Liver (tissue), 9 donors: ENCODE results near the gene TMEM234. TPM values are rescaled to one million over a fixed set of nuclear protein-coding genes. Genes with fewer than 3 reads are reported as not detected.

ENCODE experiments used
- DNase-seq: peaks from one replicate; pipeline ENCODE4 v3.0.0-alpha.2; 2017; ENCODE audit warnings: low spot score
- H3K27ac ChIP-seq, 2 donors: one replicate each; pipeline ENCODE4 v1.7.0; 2013; ENCODE audit warnings: inconsistent platforms in 2 of 2, low read length in 2 of 2, control low read depth in 1 of 2, low read depth in 1 of 2, mild to moderate bottlenecking in 1 of 2
- H3K27me3 ChIP-seq, 4 donors: one replicate each; pipeline versions ENCODE4 v1.6.1 to v1.7.0; 2013; ENCODE audit warnings: low read length in 3 of 4, inconsistent platforms in 1 of 4, mild to moderate bottlenecking in 1 of 4, moderate library complexity in 1 of 4; ENCODE audit not compliant: control insufficient read depth in 4 of 4, insufficient read depth in 4 of 4
- H3K36me3 ChIP-seq, 4 donors: one replicate each; pipeline versions ENCODE4 v1.6.1 to v1.7.0; 2013; ENCODE audit warnings: low read length in 3 of 4, mild to moderate bottlenecking in 3 of 4, low read depth in 1 of 4, moderate library complexity in 1 of 4; ENCODE audit not compliant: control insufficient read depth in 4 of 4, insufficient read depth in 3 of 4
- H3K4me1 ChIP-seq, 4 donors: one replicate each; pipeline versions ENCODE4 v1.6.1 to v1.7.0; 2013; ENCODE audit warnings: low read length in 3 of 4, mild to moderate bottlenecking in 3 of 4, moderate library complexity in 1 of 4; ENCODE audit not compliant: control insufficient read depth in 4 of 4, insufficient read depth in 4 of 4
- H3K4me3 ChIP-seq, 3 donors: one replicate each; pipeline versions ENCODE4 v1.6.1 to v1.7.0; 2013; ENCODE audit warnings: low read length in 3 of 3, control low read depth in 1 of 3, low read depth in 1 of 3, mild to moderate bottlenecking in 1 of 3
- H3K9ac ChIP-seq, 2 donors: one replicate each; pipeline ENCODE4 v1.7.0; 2013; ENCODE audit warnings: low read length in 2 of 2, mild to moderate bottlenecking in 2 of 2, moderate library complexity in 2 of 2, control low read depth in 1 of 2, low read depth in 1 of 2
- H3K9me3 ChIP-seq, 4 donors: one replicate each; pipeline versions ENCODE4 v1.6.1 to v1.7.0; 2013; ENCODE audit warnings: low read length in 3 of 4; ENCODE audit not compliant: control insufficient read depth in 4 of 4
- EGR1 ChIP-seq, 2 donors: IDR thresholded peaks; 2 replicates each; pipeline ENCODE4 v1.6.1; 2016 to 2018; ENCODE audit warnings: antibody characterized with exemption in 2 of 2, low read depth in 2 of 2
- FOXA1 ChIP-seq: IDR thresholded peaks from 2 replicates; pipeline ENCODE4 v1.6.1; 2016; ENCODE audit warnings: antibody characterized with exemption
- FOXA2 ChIP-seq: IDR thresholded peaks from 2 replicates; pipeline ENCODE4 v1.6.1; 2016; ENCODE audit warnings: antibody characterized with exemption
- GABPA ChIP-seq, 2 donors: IDR thresholded peaks in 1 of 2; conservative IDR thresholded peaks in 1 of 2; 2 replicates each; pipeline ENCODE4 v1.6.1; 2016; ENCODE audit warnings: antibody characterized with exemption in 2 of 2, mild to moderate bottlenecking in 1 of 2, moderate library complexity in 1 of 2
- HNF4A ChIP-seq, 2 donors: conservative IDR thresholded peaks; 2 replicates each; pipeline ENCODE4 v1.6.1; 2016; ENCODE audit warnings: antibody characterized with exemption in 2 of 2, mild to moderate bottlenecking in 2 of 2
- HNF4G ChIP-seq: IDR thresholded peaks from 2 replicates; pipeline ENCODE4 v1.6.1; 2016; ENCODE audit warnings: antibody characterized with exemption
- JUND ChIP-seq, 2 donors: IDR thresholded peaks; 2 replicates each; pipeline ENCODE4 v1.6.1; 2016; ENCODE audit warnings: antibody characterized with exemption in 2 of 2
- NR2F2 ChIP-seq: IDR thresholded peaks from 2 replicates; pipeline ENCODE4 v1.6.1; 2016; ENCODE audit warnings: antibody characterized with exemption
- RAD21 ChIP-seq, 2 donors: IDR thresholded peaks; 2 replicates each; pipeline ENCODE4 v1.6.1; 2016; ENCODE audit warnings: antibody characterized with exemption in 2 of 2, mild to moderate bottlenecking in 2 of 2
- RXRA ChIP-seq, 2 donors: IDR thresholded peaks; 2 replicates each; pipeline ENCODE4 v1.6.1; 2017 to 2018; ENCODE audit warnings: antibody characterized with exemption in 2 of 2, mild to moderate bottlenecking in 1 of 2
- SP1 ChIP-seq: IDR thresholded peaks from 2 replicates; pipeline ENCODE4 v1.6.1; 2018; ENCODE audit warnings: antibody characterized with exemption, mild to moderate bottlenecking
- TAF1 ChIP-seq: conservative IDR thresholded peaks from 2 replicates; pipeline ENCODE4 v1.6.1; 2016; ENCODE audit warnings: antibody characterized with exemption, mild to moderate bottlenecking
- YY1 ChIP-seq: IDR thresholded peaks from 2 replicates; pipeline ENCODE4 v1.6.1; 2016; ENCODE audit warnings: antibody characterized with exemption, mild to moderate bottlenecking
- WGBS: extraction: QIAGEN DNeasy Blood & Tissue Kit; methylation state at CpG from one replicate; pipeline ENCODE4 v1.1.7; 2013; 5-methylcytosine and 5-hydroxymethylcytosine counted together
- polyA plus RNA-seq, 2 donors: library from polyadenylated mRNA; stranded (reverse) in 1 of 2; unstranded in 1 of 2; fragments of 200-250 nt in 1 of 2; fragments of >200 nt in 1 of 2; fragmentation: Nextera tagmentation in 1 of 2; extraction: Ambion mirVana in 1 of 2; gene quantifications; one replicate each; pipeline versions ENCODE4 v1.2.1 to v1.2.3, GENCODE V29; 2013 to 2015
- total RNA-seq, 2 donors: library from RNA; depleted of rRNA; stranded (reverse); fragments of >200 nt; gene quantifications; one replicate each; pipeline ENCODE4 v1.2.3, GENCODE V29; 2014
- TF ChIP-seq, protein P1 (sequence below): IDR thresholded peaks from 2 replicates; pipeline ENCODE4 v1.6.1; 2016; ENCODE audit warnings: antibody characterized with exemption
- TF ChIP-seq, protein P2 (sequence below): IDR thresholded peaks from 2 replicates; pipeline ENCODE4 v1.6.1; 2016; ENCODE audit warnings: antibody characterized with exemption
- TF ChIP-seq, protein P3 (sequence below): IDR thresholded peaks from 2 replicates; pipeline ENCODE4 v1.6.1; 2016; ENCODE audit warnings: antibody characterized with exemption, mild to moderate bottlenecking
- TF ChIP-seq, protein P4 (sequence below): fragments of 150-350 bp; IDR thresholded peaks from 2 replicates; pipeline ENCODE4 v1.5.1; 2017; ENCODE audit warnings: improper control_type of control experiment, low read depth, low read length; ENCODE audit not compliant: missing input control
- TF ChIP-seq, protein P5 (sequence below): IDR thresholded peaks from 2 replicates; pipeline ENCODE4 v1.6.1; 2016; ENCODE audit warnings: antibody characterized with exemption
- donor health status: healthy.
- donor health status: healthy.
- donor health status: healthy.
- donor health status: healthy.
- donor health status: healthy.

Gene TMEM234
- total and polyA plus RNA-seq, 4 donors, result 5.4 to 6.8 (median 6.1) TPM

DNA sequence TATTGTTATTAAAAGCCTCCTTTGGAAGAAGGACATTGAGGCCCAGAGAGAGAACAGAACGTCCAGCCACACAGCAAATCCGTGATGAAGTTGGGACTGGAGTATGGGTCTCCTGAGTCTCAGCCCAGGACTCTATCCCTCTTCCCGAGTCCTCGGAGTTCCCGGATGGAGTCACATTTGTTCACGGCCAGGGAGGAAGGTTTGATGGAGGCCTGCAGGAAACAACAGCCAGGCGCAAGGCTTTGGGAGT lies 43.0 kb downstream of the TMEM234 start:
- peak overlapping the region; percentile 62 to 65 for H3K9ac ChIP-seq
- DNase-seq, result no peak
- peaks cover 17 to 47% (median 40%) of the 10 kb centered on the region in 4 donors for H3K4me1 ChIP-seq
- 16% methylated on average over 7 of the region's 7 CpGs for WGBS
- H3K4me3 ChIP-seq, result peak overlapping the region; percentile 68 to 87 (median 78)
- peak overlapping the region; percentile 87 to 98 for H3K27ac ChIP-seq
- peaks cover 0 to 8% (median 4%) of the 10 kb centered on the region in 4 donors for H3K36me3 ChIP-seq
- TF ChIP-seq JUND (IDR thresholded peaks at IDR 0.05) (no peak), TAF1 (no peak), RXRA (IDR thresholded peaks at IDR 0.05) (no peak), HNF4G (no peak), RAD21 (IDR thresholded peaks at IDR 0.05) (no peak), GABPA (IDR thresholded peaks at IDR 0.05 in 1 of 2, conservative IDR thresholded peaks at IDR 0.05 in 1 of 2) (no peak), FOXA1 (no peak), HNF4A (conservative IDR thresholded peaks at IDR 0.05) (no peak), EGR1 (IDR thresholded peaks at IDR 0.05; ENCODE audit: low read depth in 2 of 2) (no peak), YY1 (no peak)
- TF ChIP-seq, protein P1, sequence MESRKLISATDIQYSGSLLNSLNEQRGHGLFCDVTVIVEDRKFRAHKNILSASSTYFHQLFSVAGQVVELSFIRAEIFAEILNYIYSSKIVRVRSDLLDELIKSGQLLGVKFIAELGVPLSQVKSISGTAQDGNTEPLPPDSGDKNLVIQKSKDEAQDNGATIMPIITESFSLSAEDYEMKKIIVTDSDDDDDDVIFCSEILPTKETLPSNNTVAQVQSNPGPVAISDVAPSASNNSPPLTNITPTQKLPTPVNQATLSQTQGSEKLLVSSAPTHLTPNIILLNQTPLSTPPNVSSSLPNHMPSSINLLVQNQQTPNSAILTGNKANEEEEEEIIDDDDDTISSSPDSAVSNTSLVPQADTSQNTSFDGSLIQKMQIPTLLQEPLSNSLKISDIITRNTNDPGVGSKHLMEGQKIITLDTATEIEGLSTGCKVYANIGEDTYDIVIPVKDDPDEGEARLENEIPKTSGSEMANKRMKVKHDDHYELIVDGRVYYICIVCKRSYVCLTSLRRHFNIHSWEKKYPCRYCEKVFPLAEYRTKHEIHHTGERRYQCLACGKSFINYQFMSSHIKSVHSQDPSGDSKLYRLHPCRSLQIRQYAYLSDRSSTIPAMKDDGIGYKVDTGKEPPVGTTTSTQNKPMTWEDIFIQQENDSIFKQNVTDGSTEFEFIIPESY, result no peak
- TF ChIP-seq, protein P2, sequence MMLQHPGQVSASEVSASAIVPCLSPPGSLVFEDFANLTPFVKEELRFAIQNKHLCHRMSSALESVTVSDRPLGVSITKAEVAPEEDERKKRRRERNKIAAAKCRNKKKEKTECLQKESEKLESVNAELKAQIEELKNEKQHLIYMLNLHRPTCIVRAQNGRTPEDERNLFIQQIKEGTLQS, result no peak
- no peaks in the 10 kb centered on the region for H3K9me3 ChIP-seq
- no peaks in the 10 kb centered on the region for H3K27me3 ChIP-seq

DNA sequence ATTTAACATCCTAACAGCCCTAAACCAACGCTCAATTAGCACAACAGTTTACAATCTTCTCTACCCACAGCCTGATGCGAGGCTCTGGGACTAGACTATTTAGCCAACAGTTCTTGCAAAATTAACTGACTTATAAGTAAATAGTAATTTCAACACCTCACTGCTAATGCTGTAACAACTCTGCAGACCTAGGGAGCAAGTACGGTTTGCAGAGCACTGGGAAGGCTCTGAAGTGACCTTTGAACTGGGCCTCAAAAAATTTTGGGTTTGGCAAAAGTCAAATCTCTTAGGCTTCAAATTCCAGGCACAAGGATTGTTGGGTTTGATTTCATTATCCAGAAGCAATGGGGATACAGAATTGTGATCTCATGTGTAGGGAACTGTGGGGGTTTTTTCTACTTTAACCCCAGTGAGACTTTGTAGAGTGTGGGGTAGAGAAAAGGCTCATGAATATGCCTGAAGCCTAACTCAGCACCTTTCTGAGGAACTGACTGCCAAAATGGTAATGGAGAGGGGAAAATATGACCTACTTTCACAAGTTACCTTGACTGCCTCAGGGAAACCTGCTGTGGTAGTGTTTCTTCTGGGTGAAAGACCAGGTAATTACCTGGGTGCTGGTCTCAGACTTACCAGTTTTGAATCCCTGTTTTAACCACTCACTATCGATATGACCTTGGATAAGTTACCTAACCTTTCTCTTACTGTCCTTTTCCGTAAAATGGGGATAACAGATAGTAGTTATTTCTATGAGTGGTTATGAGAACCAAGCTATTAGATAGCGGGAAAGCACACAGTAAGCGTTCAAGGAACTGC lies 43.6 kb downstream of the TMEM234 start:
- Histone ChIP-seq H3K4me3 (peak overlapping the region; percentile 68 to 87 (median 78)), H3K9me3 (no peaks in the 10 kb centered on the region), H3K9ac (peak overlapping the region; percentile 62 to 65), H3K27ac (peak overlapping the region; percentile 87 to 98), H3K4me1 (peaks cover 16 to 47% (median 40%) of the 10 kb centered on the region in 4 donors), H3K27me3 (no peaks in the 10 kb centered on the region), H3K36me3 (peaks cover 0 to 6% (median 2%) of the 10 kb centered on the region in 4 donors)
- TF ChIP-seq YY1 (peak; percentile 58), TAF1 (no peak), NR2F2 (peak; percentile 75), HNF4A (conservative IDR thresholded peaks at IDR 0.05) (peak; percentile 95 to 97), FOXA1 (peak; percentile 84), JUND (IDR thresholded peaks at IDR 0.05) (peak; percentile 73 to 86), GABPA (IDR thresholded peaks at IDR 0.05 in 1 of 2, conservative IDR thresholded peaks at IDR 0.05 in 1 of 2) (peak; percentile 13 to 50), HNF4G (peak; percentile 81), RXRA (IDR thresholded peaks at IDR 0.05) (peak; percentile 84), SP1 (peak; percentile 95), RAD21 (IDR thresholded peaks at IDR 0.05) (peak; percentile 32 to 52), EGR1 (IDR thresholded peaks at IDR 0.05; ENCODE audit: low read depth in 2 of 2) (peak in 1 of 2 donors; percentile 69), FOXA2 (peak; percentile 85)
- TF ChIP-seq, protein P3, sequence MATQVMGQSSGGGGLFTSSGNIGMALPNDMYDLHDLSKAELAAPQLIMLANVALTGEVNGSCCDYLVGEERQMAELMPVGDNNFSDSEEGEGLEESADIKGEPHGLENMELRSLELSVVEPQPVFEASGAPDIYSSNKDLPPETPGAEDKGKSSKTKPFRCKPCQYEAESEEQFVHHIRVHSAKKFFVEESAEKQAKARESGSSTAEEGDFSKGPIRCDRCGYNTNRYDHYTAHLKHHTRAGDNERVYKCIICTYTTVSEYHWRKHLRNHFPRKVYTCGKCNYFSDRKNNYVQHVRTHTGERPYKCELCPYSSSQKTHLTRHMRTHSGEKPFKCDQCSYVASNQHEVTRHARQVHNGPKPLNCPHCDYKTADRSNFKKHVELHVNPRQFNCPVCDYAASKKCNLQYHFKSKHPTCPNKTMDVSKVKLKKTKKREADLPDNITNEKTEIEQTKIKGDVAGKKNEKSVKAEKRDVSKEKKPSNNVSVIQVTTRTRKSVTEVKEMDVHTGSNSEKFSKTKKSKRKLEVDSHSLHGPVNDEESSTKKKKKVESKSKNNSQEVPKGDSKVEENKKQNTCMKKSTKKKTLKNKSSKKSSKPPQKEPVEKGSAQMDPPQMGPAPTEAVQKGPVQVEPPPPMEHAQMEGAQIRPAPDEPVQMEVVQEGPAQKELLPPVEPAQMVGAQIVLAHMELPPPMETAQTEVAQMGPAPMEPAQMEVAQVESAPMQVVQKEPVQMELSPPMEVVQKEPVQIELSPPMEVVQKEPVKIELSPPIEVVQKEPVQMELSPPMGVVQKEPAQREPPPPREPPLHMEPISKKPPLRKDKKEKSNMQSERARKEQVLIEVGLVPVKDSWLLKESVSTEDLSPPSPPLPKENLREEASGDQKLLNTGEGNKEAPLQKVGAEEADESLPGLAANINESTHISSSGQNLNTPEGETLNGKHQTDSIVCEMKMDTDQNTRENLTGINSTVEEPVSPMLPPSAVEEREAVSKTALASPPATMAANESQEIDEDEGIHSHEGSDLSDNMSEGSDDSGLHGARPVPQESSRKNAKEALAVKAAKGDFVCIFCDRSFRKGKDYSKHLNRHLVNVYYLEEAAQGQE, result peak; percentile 56
- TF ChIP-seq, protein P4, sequence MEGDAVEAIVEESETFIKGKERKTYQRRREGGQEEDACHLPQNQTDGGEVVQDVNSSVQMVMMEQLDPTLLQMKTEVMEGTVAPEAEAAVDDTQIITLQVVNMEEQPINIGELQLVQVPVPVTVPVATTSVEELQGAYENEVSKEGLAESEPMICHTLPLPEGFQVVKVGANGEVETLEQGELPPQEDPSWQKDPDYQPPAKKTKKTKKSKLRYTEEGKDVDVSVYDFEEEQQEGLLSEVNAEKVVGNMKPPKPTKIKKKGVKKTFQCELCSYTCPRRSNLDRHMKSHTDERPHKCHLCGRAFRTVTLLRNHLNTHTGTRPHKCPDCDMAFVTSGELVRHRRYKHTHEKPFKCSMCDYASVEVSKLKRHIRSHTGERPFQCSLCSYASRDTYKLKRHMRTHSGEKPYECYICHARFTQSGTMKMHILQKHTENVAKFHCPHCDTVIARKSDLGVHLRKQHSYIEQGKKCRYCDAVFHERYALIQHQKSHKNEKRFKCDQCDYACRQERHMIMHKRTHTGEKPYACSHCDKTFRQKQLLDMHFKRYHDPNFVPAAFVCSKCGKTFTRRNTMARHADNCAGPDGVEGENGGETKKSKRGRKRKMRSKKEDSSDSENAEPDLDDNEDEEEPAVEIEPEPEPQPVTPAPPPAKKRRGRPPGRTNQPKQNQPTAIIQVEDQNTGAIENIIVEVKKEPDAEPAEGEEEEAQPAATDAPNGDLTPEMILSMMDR, result no peak
- TF ChIP-seq, protein P5, sequence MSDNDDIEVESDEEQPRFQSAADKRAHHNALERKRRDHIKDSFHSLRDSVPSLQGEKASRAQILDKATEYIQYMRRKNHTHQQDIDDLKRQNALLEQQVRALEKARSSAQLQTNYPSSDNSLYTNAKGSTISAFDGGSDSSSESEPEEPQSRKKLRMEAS, result peak; percentile 52
- TF ChIP-seq, protein P1, result peak; percentile 78
- TF ChIP-seq, protein P2, result peak; percentile 80
- DNase-seq, result no peak
- WGBS, result 47% methylated on average over 7 of the region's 7 CpGs
